SK-N-SH (cell line): ENCODE results near the gene SV2B. TPM values are rescaled to one million over a fixed set of nuclear protein-coding genes. Genes with fewer than 3 reads are reported as not detected.

Experiments
- CTCF ChIA-PET: fragments of 300-600, 350-600 bp; formaldehyde crosslinking; extraction: SDS; loops from one replicate; lab custom pipeline; 2021; lab: Yijun Ruan, JAX
- POLR2A ChIA-PET: fragments of 350-600 bp; sonication (Branson Sonifier 250); formaldehyde crosslinking; extraction: SDS; loops from one replicate; lab custom pipeline; 2020; ENCODE audit warnings: antibody characterized with exemption, inconsistent platforms; lab: Yijun Ruan, JAX
- DNase-seq: peaks from one replicate; pipeline ENCODE4 v3.0.0; 2012
- H2AFZ ChIP-seq: fragments of 200-600 bp; sonication (generic); 2 replicates; pipeline ENCODE4 v1.8.1; 2016; ENCODE audit warnings: antibody characterized with exemption, mild to moderate bottlenecking, low read depth
- H3F3A ChIP-seq: fragments of 200-600 bp; sonication (generic); replicated peaks from 2 replicates; pipeline ENCODE3; 2016; ENCODE audit warnings: antibody characterized with exemption, mild to moderate bottlenecking; ENCODE audit not compliant: insufficient read depth
- H3K27ac ChIP-seq, 2 experiments: fragments of 200-500 bp in 1 of 2; fragments of 200-600 bp in 1 of 2; sonication (Bioruptor generic) in 1 of 2; sonication (generic), shearing (Covaris generic) in 1 of 2; 2 replicates each; pipeline versions ENCODE4 v1.5.1 to v1.6.1; 2014 to 2016; ENCODE audit warnings: low read depth in 2 of 2, inconsistent platforms in 1 of 2, low read length in 1 of 2, mild to moderate bottlenecking in 1 of 2, mixed read lengths in 1 of 2
- H3K27me3 ChIP-seq: fragments of 200-600 bp; sonication (generic), shearing (Covaris generic); 2 replicates; pipeline ENCODE4 v1.6.1; 2016; ENCODE audit warnings: mixed run types; ENCODE audit not compliant: insufficient read depth
- H3K36me3 ChIP-seq, 2 experiments: fragments of 200-500 bp in 1 of 2; fragments of 200-600 bp in 1 of 2; sonication (Bioruptor generic) in 1 of 2; sonication (generic) in 1 of 2; replicated peaks in 1 of 2; 2 replicates each; pipeline versions ENCODE3 to v1.5.1; 2014 to 2016; ENCODE audit warnings: low read length in 1 of 2, mild to moderate bottlenecking in 1 of 2; ENCODE audit not compliant: insufficient read depth in 2 of 2, control insufficient read depth in 1 of 2
- H3K4me1 ChIP-seq, 2 experiments: fragments of 200-500 bp in 1 of 2; fragments of 200-600 bp in 1 of 2; sonication (Bioruptor generic) in 1 of 2; sonication (generic), shearing (Covaris generic) in 1 of 2; 2 replicates each; pipeline versions ENCODE4 v1.5.1 to v1.6.1; 2014 to 2016; ENCODE audit warnings: low read depth in 1 of 2, low read length in 1 of 2, mixed run types in 1 of 2; ENCODE audit not compliant: insufficient read depth in 2 of 2, control insufficient read depth in 1 of 2
- H3K4me2 ChIP-seq: fragments of 200-600 bp; sonication (generic), shearing (Covaris generic); 2 replicates; pipeline ENCODE4 v1.6.1; 2017; ENCODE audit warnings: mixed run types
- H3K4me3 ChIP-seq, 2 experiments: fragments of 200-500 bp in 1 of 2; fragments of 200-600 bp in 1 of 2; sonication (Bioruptor generic) in 1 of 2; sonication (generic), shearing (Covaris generic) in 1 of 2; 2 replicates each; pipeline versions ENCODE4 v1.5.1 to v1.8.1; 2014 to 2016; ENCODE audit warnings: low read depth in 2 of 2, inconsistent platforms in 1 of 2, low read length in 1 of 2, mild to moderate bottlenecking in 1 of 2, mixed read lengths in 1 of 2, moderate library complexity in 1 of 2
- H3K79me2 ChIP-seq: fragments of 200-600 bp; sonication (generic); 2 replicates; pipeline ENCODE4 v1.8.1; 2017; ENCODE audit warnings: mild to moderate bottlenecking; ENCODE audit not compliant: insufficient read depth
- H3K9ac ChIP-seq: fragments of 200-600 bp; sonication (generic); 2 replicates; pipeline ENCODE4 v1.6.1; 2017; ENCODE audit warnings: mixed run types
- H3K9me2 ChIP-seq: fragments of 200-600 bp; sonication (generic); 2 replicates; pipeline ENCODE4 v1.6.1; 2017; ENCODE audit warnings: mixed run types
- H3K9me3 ChIP-seq: fragments of 200-600 bp; sonication (generic); 2 replicates; pipeline ENCODE4 v1.6.1; 2017; ENCODE audit warnings: mixed run types, mild to moderate bottlenecking, moderate library complexity
- H4K20me1 ChIP-seq: fragments of 200-600 bp; sonication (generic); 2 replicates; pipeline ENCODE4 v1.6.1; 2017; ENCODE audit warnings: mild to moderate bottlenecking, mixed run types; ENCODE audit not compliant: insufficient read depth
- EP300 ChIP-seq, 2 experiments: IDR thresholded peaks; 2 replicates each; pipeline versions ENCODE4 v1.4.0 to v1.6.1; 2012; ENCODE audit warnings: borderline replicate concordance in 1 of 2, low read depth in 1 of 2, low read length in 1 of 2
- FOXM1 ChIP-seq: IDR thresholded peaks from 2 replicates; pipeline ENCODE4 v1.4.0; 2012; ENCODE audit warnings: low read depth, mild to moderate bottlenecking
- GABPA ChIP-seq: IDR thresholded peaks from 2 replicates; pipeline ENCODE4 v1.4.0; 2012; ENCODE audit warnings: low read depth, mild to moderate bottlenecking
- GATA2 ChIP-seq: sonication (generic); formaldehyde crosslinking; IDR thresholded peaks from 2 replicates; pipeline ENCODE4 v1.5.0; 2020; ENCODE audit warnings: mild to moderate bottlenecking, missing genetic modification reagents
- JUND ChIP-seq: IDR thresholded peaks from 2 replicates; pipeline ENCODE4 v1.4.0; 2012
- MEF2A ChIP-seq: IDR thresholded peaks from 2 replicates; pipeline ENCODE4 v1.4.0; 2012; ENCODE audit warnings: low read depth, borderline replicate concordance
- NFIC ChIP-seq: IDR thresholded peaks from 2 replicates; pipeline ENCODE4 v1.4.0; 2012; ENCODE audit warnings: borderline replicate concordance
- NRF1 ChIP-seq: IDR thresholded peaks from 2 replicates; pipeline ENCODE4 v1.6.1; 2012; ENCODE audit warnings: low read depth, mild to moderate bottlenecking, low read length
- RAD21 ChIP-seq: IDR thresholded peaks from 2 replicates; pipeline ENCODE4 v1.6.1; 2012; ENCODE audit warnings: mild to moderate bottlenecking, low read length
- RCOR1 ChIP-seq: fragments of 150-350 bp; IDR thresholded peaks from 2 replicates; pipeline ENCODE4 v1.6.1; 2017; ENCODE audit warnings: antibody characterized with exemption, low read length
- RFX5 ChIP-seq: IDR thresholded peaks from 2 replicates; pipeline ENCODE4 v1.6.1; 2012; ENCODE audit warnings: mild to moderate bottlenecking, improper control_type of control experiment, low read length
- RXRA ChIP-seq: IDR thresholded peaks from 2 replicates; pipeline ENCODE4 v1.4.0; 2012; ENCODE audit warnings: low read depth, mild to moderate bottlenecking, borderline replicate concordance
- TAF1 ChIP-seq: IDR thresholded peaks from 2 replicates; pipeline ENCODE4 v1.6.1; 2012; ENCODE audit warnings: low read depth, mild to moderate bottlenecking, low read length, moderate library complexity, borderline replicate concordance
- TCF12 ChIP-seq: IDR thresholded peaks from 2 replicates; pipeline ENCODE4 v1.4.0; 2012
- YY1 ChIP-seq: IDR thresholded peaks from 2 replicates; pipeline ENCODE4 v1.4.0; 2012; ENCODE audit warnings: low read depth, mild to moderate bottlenecking
- WGBS: methylation state at CpG from one replicate; pipeline ENCODE4 v1.1.6; 2017; ENCODE audit warnings: low lambda C conversion rate; 5-methylcytosine and 5-hydroxymethylcytosine counted together
- polyA plus RNA-seq, 3 experiments: library from polyadenylated mRNA; depleted of rRNA; stranded (reverse); fragments of >200 nt; gene quantifications; 2 replicates each; pipeline ENCODE4 v1.2.3, GENCODE V29; 2012
- TF ChIP-seq, protein P1 (sequence below): IDR thresholded peaks from 2 replicates; pipeline ENCODE4 v1.4.0; 2012; ENCODE audit warnings: low read depth, borderline replicate concordance
- TF ChIP-seq, protein P2 (sequence below): fragments of 150-350 bp; IDR thresholded peaks from 2 replicates; pipeline ENCODE4 v1.6.1; 2017; ENCODE audit warnings: antibody characterized with exemption, low read length, low read depth, borderline replicate concordance
- TF ChIP-seq, protein P3 (sequence below): IDR thresholded peaks from 2 replicates; pipeline ENCODE4 v1.4.0; 2012; ENCODE audit warnings: low read depth
- TF ChIP-seq, protein P4 (sequence below): fragments of 200-600 bp; sonication (generic); IDR thresholded peaks from 2 replicates; pipeline ENCODE4 v1.6.1; 2017; ENCODE audit warnings: antibody characterized with exemption, mild to moderate bottlenecking, moderate library complexity

Gene SV2B
- polyA plus RNA-seq, 1 of the 3 experiments (the other 2 are of a cell fraction): not detected

DNA sequence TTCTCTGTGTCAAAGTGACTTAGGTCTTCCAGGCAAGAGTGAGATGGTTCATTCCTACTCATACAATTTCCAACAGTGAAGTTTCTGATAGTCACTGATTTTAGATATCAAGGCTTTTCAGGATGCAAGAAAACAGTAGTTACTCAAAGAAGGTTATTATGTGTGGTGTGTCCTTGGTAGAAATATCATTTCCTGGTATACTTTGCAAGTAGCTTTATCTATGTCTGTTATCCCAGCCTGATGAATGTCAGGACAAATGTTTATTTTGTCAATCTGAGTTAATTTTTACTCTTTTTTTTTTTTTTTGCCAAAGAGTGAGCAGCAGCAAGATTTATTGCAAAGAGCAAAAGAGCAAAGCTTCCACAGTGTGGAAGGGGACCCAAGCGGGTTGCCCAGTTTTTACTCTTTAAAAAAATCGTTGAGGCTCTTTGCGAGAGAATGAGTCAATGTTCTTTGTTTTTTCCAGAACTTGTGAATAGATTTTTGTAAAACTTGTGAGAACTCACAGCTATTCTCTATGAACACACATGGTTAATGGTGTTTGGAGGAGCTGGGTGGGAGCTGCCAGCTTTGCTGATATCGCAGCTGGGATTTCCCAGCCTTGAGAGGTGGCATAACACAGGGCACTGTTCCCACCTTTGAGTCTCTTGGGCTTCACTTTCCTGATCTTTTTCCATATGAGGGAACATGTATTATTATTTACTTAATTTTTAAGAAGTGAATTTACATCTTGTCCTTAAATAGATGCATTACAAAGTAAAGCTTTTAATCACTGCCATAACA is 51.9 kb downstream of the SV2B start:
- H3K27ac ChIP-seq: no peak overlapping the region
- H3K4me1 ChIP-seq: peaks cover 0 to 4% of the 10 kb centered on the region in 2 experiments; a peak in 1 of 4 replicates
- 39% methylated on average over 4 of the region's 4 CpGs for WGBS
- DNase-seq: no peak
- ChIA-PET CTCF (interaction anchor here (1.0 to 1.6 kb wide), 5 partner anchors 9 to 111 kb away, joined by 3 to 5 read pairs (median 3); no protein-coding TSS in a partner anchor), POLR2A (no interaction called here)
- no peaks in the 10 kb centered on the region for H4K20me1 ChIP-seq
- no peaks in the 10 kb centered on the region for H3K9me3 ChIP-seq
- H3K36me3 ChIP-seq: no peaks in the 10 kb centered on the region
- H3K4me3 ChIP-seq: no peak overlapping the region
- no peaks in the 10 kb centered on the region for H3K79me2 ChIP-seq
- no peaks in the 10 kb centered on the region for H3K27me3 ChIP-seq
- H3F3A ChIP-seq: no peaks in the 10 kb centered on the region
- no peak overlapping the region for H2AFZ ChIP-seq
- no peak overlapping the region for H3K4me2 ChIP-seq
- H3K9ac ChIP-seq: no peak overlapping the region
- no peaks in the 10 kb centered on the region for H3K9me2 ChIP-seq
- TF ChIP-seq RXRA (no peak), NRF1 (no peak), FOXM1 (no peak), GABPA (no peak), TAF1 (no peak), EP300 (IDR thresholded peaks at IDR 0.05; ENCODE audit: borderline replicate concordance in 1 of 2, low read depth in 1 of 2, low read length in 1 of 2) (no peak), RFX5 (no peak), JUND (no peak), MEF2A (no peak), RCOR1 (no peak), YY1 (no peak), TCF12 (no peak), RAD21 (no peak), NFIC (no peak), GATA2 (no peak)
- TF ChIP-seq, protein P1, sequence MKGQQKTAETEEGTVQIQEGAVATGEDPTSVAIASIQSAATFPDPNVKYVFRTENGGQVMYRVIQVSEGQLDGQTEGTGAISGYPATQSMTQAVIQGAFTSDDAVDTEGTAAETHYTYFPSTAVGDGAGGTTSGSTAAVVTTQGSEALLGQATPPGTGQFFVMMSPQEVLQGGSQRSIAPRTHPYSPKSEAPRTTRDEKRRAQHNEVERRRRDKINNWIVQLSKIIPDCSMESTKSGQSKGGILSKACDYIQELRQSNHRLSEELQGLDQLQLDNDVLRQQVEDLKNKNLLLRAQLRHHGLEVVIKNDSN: no peak
- TF ChIP-seq, protein P2, sequence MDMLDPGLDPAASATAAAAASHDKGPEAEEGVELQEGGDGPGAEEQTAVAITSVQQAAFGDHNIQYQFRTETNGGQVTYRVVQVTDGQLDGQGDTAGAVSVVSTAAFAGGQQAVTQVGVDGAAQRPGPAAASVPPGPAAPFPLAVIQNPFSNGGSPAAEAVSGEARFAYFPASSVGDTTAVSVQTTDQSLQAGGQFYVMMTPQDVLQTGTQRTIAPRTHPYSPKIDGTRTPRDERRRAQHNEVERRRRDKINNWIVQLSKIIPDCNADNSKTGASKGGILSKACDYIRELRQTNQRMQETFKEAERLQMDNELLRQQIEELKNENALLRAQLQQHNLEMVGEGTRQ: no peak
- TF ChIP-seq, protein P3, sequence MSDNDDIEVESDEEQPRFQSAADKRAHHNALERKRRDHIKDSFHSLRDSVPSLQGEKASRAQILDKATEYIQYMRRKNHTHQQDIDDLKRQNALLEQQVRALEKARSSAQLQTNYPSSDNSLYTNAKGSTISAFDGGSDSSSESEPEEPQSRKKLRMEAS: no peak
- TF ChIP-seq, protein P4, sequence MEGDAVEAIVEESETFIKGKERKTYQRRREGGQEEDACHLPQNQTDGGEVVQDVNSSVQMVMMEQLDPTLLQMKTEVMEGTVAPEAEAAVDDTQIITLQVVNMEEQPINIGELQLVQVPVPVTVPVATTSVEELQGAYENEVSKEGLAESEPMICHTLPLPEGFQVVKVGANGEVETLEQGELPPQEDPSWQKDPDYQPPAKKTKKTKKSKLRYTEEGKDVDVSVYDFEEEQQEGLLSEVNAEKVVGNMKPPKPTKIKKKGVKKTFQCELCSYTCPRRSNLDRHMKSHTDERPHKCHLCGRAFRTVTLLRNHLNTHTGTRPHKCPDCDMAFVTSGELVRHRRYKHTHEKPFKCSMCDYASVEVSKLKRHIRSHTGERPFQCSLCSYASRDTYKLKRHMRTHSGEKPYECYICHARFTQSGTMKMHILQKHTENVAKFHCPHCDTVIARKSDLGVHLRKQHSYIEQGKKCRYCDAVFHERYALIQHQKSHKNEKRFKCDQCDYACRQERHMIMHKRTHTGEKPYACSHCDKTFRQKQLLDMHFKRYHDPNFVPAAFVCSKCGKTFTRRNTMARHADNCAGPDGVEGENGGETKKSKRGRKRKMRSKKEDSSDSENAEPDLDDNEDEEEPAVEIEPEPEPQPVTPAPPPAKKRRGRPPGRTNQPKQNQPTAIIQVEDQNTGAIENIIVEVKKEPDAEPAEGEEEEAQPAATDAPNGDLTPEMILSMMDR: no peak
- TF ChIP-seq, all 33 proteins: peak for 0
